OCI-LY1 (cell line): ENCODE results near the gene SNHG17.

Experiments
- CTCF ChIP-seq: fragments of 200-600 bp; sonication (generic), shearing (Covaris generic); IDR thresholded peaks from 2 replicates; pipeline ENCODE4 v1.5.1; 2017; ENCODE audit warnings: mild to moderate bottlenecking, antibody characterized with exemption, low read length, moderate library complexity, mixed read lengths
- EZH2 ChIP-seq: fragments of 200-600 bp; sonication (generic), shearing (Covaris generic); IDR thresholded peaks from 2 replicates; pipeline ENCODE4 v1.8.0; 2017; ENCODE audit warnings: borderline replicate concordance, mixed run types, mild to moderate bottlenecking, antibody characterized with exemption, low read length, moderate library complexity, mixed read lengths

- TF ChIP-seq CTCF (no peak), EZH2 (no peak)
Observed at GRCh38 chr20:38466171-38466570, 31.0 kb upstream of the SNHG17 start.
